Activated CD8-positive, alpha-beta memory T cell treated with anti-CD3 and anti-CD28 coated beads for 4 hours (primary cell): ENCODE measurements around the gene ZNF76.

Experiments used
- DNase-seq, 2 donors: peaks; one replicate each; pipeline ENCODE4 v3.0.0-alpha.2; 2020; ENCODE audit warnings: low read depth in 2 of 2

Gene ZNF76

DNA sequence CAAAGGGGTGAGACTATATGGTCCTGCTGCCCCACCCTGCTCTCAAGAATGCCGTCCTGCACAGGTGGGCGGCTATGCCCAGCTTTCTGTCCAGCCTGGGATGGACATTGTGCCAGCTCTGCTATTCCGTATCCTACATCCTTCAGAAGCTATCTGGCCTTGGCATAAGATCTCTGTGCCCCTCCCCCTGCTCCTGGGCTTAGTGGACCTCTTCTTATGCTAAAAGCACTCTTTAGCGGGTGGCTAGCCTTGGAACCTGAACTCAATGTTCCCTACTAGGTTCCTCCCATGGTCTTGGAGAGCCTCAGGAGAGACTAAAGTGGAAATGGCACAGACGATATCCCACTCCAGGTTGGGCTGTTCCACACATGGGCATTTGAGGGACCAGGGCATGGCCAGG lies 23.3 kb upstream of the ZNF76 start:
- DNase-seq, result no peak

DNA sequence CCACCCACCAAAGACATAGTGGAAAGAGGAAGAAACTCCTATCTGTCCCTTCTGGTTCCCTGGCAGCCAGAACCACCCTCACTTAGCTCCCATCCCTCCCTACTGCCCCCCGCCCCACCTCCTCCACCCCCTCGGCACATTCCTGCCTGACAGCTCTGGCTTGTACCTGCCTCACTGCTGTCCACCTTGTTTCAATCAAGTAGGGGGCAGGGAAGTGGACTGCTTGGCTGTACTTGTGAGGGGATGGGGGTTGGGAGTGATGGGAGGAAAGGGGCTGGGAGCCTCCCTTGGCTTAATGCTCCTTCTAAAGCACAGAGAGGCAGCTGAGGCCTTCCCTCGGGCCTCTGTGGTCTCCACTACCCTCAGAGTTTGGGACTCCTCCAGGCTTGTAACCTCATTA lies 22.1 kb upstream of the ZNF76 start:
- DNase-seq, result no peak

DNA sequence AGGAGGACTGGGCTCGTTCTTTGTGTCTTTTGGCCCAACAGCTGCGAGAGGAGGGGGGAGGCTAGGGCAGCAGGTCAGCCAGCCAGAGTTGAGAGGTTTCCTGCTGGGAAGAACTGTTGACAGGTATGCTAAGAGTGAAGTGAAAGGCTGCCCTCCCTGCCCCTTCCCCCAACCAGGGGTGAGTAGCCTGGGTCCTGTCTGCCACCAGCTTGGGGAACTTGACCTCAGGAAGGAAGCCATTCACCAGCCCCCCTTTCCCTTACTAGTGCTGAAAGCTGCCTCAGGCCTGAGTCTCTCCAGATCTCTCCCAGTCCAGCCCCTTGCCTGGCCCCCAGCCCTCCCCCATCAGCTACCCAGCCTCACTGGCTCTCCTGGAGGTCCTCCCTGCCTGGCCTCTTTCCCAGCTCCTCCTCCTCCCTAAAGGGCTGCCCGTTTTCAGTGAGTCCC lies 20.7 kb upstream of the ZNF76 start:
- DNase-seq, result no peak

DNA sequence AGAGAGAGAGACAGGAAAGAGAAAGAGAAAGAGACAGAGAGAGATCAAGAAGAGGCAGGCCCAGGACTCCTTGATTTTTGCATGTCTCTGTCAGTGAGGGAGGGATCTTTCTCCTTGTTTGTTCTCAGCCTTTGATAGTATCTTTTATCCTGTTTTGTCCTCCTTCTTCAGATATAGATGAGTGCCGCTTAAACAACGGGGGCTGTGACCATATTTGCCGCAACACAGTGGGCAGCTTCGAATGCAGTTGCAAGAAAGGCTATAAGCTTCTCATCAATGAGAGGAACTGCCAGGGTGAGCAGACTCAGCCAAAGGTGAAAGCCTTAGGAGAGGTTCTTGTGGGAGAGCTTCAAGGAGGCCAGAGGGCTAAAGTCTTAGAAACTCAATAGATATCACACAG lies 20.0 kb upstream of the ZNF76 start:
- no peak for DNase-seq

DNA sequence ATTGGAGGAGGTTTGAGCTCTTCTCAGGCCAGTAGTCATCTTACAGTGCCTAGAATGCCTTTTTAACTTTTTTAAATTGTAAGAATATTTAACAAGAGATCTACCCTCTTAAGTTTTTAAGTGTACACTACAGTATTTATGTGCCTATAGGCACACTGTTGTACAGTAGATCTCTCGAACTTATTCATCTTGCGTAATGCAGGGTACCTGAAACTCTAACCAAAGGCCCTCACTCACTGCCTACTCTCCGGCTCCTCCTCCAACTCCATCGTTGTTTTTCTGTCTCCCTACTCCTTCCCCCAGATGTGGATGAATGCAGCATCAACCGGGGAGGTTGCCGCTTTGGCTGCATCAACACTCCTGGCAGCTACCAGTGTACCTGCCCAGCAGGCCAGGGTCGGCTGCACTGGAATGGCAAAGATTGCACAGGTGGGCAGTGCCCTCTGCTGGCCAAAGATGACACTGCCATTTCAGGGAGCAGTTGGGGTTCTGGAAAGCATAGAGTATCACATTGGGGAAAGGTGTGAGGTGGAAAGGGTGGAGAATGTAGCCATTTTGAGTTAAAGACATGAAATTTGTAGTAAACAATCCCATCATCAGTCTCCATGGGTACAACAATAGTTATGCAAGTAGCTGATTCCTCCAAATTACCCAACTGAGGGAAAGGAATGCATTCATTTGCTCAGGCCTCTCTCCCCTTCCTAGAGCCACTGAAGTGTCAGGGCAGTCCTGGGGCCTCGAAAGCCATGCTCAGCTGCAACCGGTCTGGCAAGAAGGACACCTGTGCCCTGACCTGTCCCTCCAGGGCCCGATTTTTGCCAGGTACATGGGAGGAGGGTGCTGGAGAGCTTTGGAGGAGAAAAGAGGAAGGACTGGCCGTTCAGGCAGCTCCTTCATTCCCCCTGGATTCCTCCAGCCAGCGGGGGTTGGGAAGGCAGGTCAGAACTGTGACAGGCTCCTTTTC lies 18.4 kb upstream of the ZNF76 start:
- peak; percentile 44 to 51 for DNase-seq

DNA sequence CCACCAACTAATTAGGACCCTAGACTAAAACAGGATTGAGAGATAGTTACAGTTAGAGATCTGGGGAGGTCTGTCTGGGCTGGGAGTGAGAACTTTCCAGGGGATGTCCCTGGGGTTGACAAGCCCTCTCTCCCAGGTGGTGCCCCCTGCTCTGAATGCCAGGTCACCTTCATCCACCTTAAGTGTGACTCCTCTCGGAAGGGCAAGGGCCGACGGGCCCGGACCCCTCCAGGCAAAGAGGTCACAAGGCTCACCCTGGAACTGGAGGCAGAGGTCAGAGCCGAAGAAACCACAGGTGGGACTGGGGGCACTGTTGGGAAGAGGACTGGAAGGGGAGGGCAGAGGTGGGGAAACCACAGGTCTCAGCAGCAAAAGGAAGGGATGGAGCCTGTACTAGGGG lies 17.0 kb upstream of the ZNF76 start:
- no peak for DNase-seq

DNA sequence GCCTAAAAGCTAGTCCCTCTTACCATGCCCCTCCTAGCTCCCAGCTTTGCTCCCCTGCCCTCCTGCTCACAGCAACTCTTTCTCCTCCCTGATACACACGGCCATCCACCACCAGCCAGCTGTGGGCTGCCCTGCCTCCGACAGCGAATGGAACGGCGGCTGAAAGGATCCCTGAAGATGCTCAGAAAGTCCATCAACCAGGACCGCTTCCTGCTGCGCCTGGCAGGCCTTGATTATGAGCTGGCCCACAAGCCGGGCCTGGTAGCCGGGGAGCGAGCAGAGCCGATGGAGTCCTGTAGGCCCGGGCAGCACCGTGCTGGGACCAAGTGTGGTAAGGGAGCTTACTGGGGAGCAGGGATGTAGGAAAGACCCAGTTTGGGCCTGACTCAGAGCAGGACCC lies 16.6 kb upstream of the ZNF76 start:
- DNase-seq, result no peak

DNA sequence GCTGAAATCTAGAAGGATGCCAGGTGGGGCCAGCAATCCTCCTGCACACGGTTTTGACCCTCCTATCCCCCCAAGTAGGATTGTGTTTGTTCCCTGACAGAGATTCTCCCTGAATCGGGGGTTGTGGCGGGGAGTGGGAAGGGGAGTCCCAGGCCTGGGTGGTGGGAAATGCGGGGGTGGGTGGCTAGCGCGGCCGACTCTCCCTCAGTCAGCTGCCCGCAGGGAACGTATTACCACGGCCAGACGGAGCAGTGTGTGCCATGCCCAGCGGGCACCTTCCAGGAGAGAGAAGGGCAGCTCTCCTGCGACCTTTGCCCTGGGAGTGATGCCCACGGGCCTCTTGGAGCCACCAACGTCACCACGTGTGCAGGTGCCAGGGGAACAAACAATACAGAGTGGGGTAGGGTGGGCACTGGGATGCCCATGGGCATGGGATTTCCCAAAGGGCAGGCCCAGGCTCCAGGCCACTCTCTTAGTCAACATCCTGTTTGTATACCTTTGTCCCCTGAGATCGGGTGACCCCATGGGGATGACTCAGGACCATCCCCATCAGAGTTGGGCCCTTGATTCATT lies 16.1 kb upstream of the ZNF76 start:
- DNase-seq, result no peak

DNA sequence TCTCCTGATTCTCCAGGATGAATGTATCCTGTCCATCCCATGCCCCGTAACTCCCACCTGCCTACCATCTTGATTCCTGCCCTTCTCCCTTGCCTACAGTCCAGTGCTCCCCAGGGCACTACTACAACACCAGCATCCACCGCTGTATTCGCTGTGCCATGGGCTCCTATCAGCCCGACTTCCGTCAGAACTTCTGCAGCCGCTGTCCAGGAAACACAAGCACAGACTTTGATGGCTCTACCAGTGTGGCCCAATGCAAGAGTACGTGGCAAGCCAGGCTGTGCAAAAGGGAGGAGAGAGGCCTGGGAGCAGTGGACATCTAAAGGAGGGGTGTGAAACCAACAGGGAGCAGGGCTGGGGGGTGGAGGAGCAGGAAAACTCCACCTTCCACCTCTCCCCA lies 15.0 kb upstream of the ZNF76 start:
- no peak for DNase-seq

DNA sequence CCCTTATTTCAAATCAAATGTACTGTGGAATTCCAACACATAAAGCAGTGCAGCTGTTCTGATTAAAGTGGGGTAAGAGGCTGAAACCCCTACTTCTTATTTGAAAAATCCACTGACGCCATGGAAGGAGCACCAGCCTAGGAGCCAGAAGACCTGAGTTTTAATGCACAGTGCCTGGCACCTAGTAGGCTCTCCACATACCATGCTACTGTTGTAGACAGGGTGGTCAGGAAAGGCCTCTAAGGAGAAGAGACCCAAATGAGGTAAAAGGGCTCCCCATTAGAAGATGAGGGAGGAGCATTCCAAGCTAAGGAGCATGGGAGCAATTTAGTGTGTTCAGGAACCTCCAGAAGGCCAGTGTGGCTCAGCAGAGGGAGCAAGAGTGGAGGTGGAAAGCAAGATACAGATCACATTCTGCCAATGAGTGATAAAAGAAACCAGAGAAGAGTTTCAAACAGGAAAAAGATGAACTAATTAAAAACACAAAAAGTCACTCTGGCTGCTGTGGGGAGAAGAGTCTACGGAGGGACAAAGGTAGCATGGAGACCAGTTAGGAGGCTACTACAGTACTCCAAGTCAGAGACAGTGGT lies 11.8 kb upstream of the ZNF76 start:
- no peak for DNase-seq

DNA sequence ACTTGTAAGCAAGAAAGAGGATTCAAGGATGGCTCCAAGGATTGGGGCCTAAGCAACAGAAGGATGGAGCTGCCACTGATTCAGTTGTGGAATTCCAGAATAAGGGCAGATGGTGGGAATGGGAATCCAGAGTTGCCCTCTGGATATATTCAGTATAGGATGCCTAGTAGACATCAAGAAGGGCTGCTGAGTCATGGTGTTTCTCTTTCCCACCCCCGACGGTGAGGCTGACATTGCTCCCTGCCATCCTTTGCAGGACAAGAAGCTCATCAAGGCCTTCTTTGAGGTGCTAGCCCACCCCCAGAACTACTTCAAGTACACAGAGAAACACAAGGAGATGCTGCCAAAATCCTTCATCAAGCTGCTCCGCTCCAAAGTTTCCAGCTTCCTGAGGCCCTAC lies 11.2 kb upstream of the ZNF76 start:
- no peak for DNase-seq

DNA sequence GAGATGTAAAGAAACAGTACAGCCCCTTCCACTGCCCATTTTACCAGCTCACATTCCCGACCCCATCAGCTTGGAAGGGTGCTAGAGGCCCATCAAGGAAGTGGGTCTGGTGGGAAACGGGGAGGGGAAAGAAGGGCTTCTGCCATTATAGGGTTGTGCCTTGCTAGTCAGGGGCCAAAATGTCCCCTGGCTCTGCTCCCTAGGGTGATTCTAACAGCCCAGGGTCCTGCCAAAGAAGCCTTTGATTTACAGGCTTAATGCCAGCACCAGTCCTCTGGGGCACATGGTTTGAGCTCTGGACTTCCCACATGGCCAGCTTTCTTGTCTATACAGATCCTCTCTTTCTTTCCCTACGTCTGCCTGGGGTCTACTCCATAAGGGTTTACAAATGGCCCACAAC lies 10.6 kb upstream of the ZNF76 start:
- DNase-seq, result no peak

DNA sequence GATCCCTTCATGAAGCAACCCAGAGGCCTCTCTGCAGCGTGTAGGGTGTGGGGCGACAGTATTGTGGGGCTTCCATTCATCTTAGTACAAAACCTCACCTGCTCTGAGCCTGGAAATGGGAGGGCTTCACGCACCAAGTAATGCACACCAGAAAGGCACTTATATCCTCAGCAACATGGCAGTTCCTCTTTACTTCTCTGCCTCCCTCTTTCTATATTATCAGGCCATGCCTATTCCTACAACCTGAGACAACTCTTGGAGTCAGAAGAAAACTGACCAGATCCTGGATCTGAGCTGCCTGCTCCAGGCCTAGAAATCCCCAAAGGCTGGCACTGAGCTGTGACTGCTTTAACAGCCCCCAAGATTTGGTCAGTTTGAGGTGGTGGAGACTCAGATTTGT lies 7.6 kb upstream of the ZNF76 start:
- no peak for DNase-seq

DNA sequence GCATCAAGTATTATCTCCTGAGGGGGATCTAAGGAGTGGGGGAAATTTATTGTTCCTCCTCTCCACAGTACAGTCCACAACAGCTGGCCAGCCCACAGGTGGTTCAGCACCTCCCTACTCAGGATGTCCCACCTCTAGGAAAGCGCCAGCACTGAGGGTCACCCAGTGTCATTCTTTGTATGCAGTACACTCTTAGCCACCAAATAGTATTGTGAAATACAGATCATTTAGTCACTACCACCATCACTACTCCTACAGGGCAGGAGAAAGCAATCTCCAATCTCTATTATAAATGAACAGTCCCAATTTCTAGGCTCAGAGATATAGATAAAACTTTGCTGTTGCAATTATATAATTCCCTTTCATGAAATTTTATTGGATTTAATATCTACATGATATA lies 6.3 kb upstream of the ZNF76 start:
- DNase-seq, result no peak

DNA sequence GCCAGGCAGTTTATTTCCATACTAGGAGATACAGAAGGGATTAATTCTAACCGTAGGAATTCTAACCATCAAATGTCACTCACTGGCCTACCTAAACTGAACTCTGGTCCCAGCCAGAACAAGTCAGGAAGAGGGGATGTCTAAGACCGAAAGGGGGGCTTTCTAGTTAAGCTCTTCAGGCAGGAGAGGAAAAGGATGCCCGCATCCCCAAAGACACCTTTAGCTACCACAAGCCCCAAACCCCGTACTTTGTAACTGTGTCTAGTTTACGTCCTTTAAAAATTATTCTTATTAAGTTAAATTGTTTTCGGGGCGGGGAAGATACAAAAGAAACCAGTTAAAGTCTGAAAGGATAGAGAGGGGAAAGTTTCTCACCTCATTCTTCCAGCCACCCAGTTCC lies 1.2 kb upstream of the ZNF76 start:
- DNase-seq, result no peak

DNA sequence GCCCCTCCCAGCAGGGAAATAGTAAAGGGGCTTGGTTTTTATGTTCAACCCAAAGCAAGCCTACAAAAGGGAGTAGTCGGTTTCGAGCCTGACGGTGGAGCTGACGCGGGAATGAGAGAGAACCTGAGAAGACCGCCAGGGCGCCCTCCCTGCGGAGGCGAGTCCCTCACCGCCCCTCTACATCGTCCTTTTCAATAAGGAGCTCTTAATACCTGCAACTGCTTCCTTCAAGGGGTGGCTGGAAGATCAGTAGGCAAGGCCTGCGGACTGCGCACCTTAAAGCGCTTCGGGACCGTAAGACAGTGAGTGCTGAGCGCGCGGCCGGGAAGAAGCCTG lies 709 bp upstream of the ZNF76 start:
- peak in 1 of 2 donors; percentile 8 for DNase-seq

DNA sequence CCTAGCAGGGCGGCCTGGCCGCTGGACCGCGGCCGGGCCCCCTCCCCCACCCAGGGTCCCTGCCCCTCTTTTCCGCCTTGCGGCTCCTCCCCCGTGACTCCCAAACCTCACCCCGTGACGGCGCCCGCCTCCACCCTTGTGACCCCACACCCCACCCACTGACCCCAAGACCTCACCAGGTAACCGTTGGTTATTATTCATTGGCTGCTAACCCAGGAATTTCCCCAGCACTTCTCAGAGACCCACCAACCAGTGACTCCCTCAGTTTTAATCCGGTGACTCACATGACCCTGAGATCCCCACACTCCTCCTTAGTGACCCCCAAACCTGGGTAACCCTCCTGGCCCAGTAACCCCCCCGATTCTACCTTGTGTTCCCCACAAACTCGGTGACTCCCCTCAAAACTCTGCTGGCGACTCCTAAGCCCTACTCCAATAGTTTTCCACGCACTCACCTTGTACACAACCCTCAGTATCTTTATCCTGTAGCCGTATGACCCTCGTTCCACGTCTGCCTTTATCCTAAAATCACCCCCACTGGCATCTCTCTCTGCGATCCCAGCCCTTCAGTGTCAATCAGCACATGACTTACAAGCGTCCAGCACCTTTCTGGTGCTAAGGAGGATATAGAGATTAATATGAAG lies 534 bp downstream of the ZNF76 start:
- peak; percentile 63 to 71 for DNase-seq

DNA sequence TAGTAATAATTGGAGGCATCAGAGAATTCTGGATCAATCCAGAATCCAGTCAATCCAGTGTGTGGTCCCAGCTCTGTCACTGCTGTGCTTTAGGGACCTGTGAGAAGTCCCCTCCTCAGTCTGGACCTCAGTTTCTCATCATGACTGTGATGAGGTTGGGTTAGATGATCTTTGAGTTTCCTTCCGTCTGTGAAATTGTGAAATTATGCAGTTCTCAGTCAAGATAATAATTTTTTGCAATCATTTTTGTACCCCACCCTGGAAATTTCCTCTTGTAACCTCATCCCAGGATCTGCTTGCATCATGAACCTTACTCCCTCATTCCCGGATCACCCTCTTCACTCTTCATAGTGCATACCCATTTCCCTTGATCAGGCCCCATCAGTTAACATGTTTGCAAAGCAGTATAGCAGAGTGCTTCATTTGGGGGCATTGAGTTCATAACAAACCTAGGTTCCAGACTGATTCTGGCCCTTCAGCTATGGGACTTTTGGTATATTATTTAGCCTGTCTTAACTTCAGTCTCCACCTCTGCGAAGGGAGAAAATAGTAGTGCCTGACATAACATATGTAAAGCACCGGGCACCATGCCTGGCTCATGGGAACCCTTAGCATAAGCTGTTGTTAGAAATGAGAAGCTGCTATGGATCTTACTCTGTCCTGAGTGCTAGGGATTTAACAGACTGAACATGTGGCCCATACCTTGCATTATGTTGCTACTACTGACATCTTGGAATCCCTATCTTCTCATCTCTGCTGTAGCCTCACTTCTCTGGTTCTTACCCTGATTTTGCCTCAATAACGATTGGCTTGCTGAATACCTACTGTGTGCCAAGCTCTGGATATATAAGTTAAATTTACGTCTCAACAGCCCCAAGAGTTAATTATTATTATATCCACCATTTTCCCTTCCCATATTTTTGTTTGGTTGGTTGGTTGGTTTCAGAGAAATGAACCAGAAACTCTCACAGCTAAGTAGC lies 1.3 kb downstream of the ZNF76 start:
- DNase-seq, result no peak

DNA sequence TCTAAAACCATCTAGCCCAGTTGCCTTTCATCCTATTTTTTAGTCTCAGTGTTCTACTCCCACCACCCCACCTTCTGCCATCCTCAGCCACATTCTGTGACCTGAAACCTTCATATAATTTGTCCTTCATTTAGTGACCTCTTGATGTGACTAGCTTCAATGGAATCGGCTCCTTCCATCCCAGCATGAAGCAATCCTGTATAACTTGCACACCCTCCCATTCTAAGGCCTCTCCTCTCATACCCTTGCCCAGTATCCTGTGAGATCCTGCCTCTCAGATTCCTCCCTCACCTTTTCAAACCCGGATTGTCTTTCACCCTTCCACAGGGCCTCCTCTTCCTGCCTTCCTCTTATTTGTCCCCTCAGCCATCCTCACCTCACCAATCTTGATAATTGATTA lies 3.1 kb downstream of the ZNF76 start:
- no peak for DNase-seq

DNA sequence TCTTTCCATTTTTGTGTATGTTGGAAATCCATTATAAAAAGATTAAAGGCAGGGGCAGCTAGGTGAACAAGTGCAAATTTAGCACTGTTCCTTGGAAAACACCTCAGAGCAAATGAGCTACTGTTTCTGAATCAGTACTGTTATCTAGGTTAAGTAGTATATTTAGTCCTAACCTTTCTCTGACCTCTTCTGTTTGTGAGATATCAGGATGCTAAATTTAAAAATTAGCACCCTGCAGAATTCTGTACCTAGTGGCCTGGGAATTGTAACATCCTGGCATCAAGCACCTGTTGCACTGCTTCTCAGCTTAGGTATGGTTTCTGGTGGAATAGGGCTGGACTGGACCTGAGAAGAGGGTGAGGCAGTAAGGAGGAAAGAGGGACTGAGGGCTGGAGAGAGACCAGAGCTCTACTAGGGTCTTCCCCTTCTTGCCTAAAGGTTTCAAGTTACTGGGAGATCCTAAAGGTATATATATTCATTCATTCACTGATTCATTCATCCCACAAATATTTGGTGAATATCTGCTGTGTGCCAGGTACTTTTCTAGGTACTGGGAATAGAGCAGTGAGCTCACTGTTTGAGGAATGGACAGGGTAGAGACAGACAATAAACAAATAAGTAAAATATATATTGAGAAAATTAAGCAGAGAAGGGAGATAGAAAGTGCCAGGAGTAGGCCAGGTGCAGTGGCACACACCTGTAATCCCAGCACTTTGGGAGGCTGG lies 5.2 kb downstream of the ZNF76 start:
- DNase-seq, result no peak

DNA sequence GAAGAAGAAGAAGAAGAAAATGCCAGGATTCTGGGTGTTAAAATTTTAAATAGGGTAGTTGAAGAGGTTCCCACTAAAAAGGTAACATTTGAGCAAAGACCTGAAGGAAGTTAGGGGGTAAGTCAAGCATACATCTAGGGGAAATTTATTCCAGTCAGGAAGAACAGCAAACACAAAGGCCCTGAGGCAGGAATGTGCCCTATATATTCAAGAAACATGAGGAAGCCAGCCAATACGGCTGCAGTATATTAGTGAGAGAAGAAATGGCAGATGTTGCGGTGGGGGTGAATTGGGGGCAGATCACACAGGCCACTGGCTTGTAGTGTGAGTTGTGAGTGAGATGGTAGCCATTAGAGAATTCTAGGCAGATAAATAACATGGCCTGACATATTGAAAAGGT lies 6.0 kb downstream of the ZNF76 start:
- no peak for DNase-seq
